HUES48 (cell line): ENCODE data around the gene C9orf50.

ENCODE experiments used
- H3K27ac ChIP-seq: one replicate; pipeline ENCODE4 v1.7.0; 2013; ENCODE audit warnings: low read depth, low read length, inconsistent platforms
- H3K27me3 ChIP-seq: 2 replicates; pipeline ENCODE4 v1.6.1; 2013; ENCODE audit warnings: mild to moderate bottlenecking, low read length; ENCODE audit not compliant: control insufficient read depth, insufficient read depth
- H3K36me3 ChIP-seq: 2 replicates; pipeline ENCODE4 v1.6.1; 2013; ENCODE audit warnings: low read length; ENCODE audit not compliant: control insufficient read depth, insufficient read depth
- H3K4me1 ChIP-seq: 2 replicates; pipeline ENCODE4 v1.6.1; 2013; ENCODE audit warnings: mild to moderate bottlenecking, low read length; ENCODE audit not compliant: control insufficient read depth, insufficient read depth
- H3K4me3 ChIP-seq: 2 replicates; pipeline ENCODE4 v1.5.1; 2013; ENCODE audit warnings: mild to moderate bottlenecking, low read depth, low read length
- H3K9ac ChIP-seq: 2 replicates; pipeline ENCODE4 v1.6.1; 2013; ENCODE audit warnings: mild to moderate bottlenecking, low read depth, low read length, moderate library complexity
- H3K9me3 ChIP-seq: 2 replicates; pipeline ENCODE4 v1.6.1; 2013; ENCODE audit warnings: low read length; ENCODE audit not compliant: control insufficient read depth, insufficient read depth

Gene C9orf50

GRCh38 chr9:129573977-129574376 lies 46.9 kb downstream of the C9orf50 start:
- H3K4me3 ChIP-seq: no peak overlapping the region
- H3K27ac ChIP-seq: no peak overlapping the region
- no peaks in the 10 kb centered on the region; the same call in 1 of the 2 replicates for H3K27me3 ChIP-seq
- no peaks in the 10 kb centered on the region for H3K36me3 ChIP-seq
- no peak overlapping the region for H3K9ac ChIP-seq
- H3K9me3 ChIP-seq: no peaks in the 10 kb centered on the region
- peaks cover 17% of the 10 kb centered on the region for H3K4me1 ChIP-seq

- Histone ChIP-seq H3K4me1 (peaks cover 17% of the 10 kb centered on the region), H3K9me3 (no peaks in the 10 kb centered on the region), H3K36me3 (no peaks in the 10 kb centered on the region), H3K9ac (no peak overlapping the region), H3K4me3 (no peak overlapping the region), H3K27me3 (no peaks in the 10 kb centered on the region; the same call in 1 of the 2 replicates), H3K27ac (no peak overlapping the region)
These were observed 48.4 kb downstream of the C9orf50 start for GRCh38 chr9:129572517-129572916.

GRCh38 chr9:129572052-129572425 lies 48.9 kb downstream of the C9orf50 start:
- H3K27me3 ChIP-seq: no peaks in the 10 kb centered on the region; the same call in 1 of the 2 replicates
- H3K4me1 ChIP-seq: peaks cover 17% of the 10 kb centered on the region
- H3K36me3 ChIP-seq: no peaks in the 10 kb centered on the region
- H3K27ac ChIP-seq: no peak overlapping the region
- H3K4me3 ChIP-seq: no peak overlapping the region
- H3K9ac ChIP-seq: no peak overlapping the region
- no peaks in the 10 kb centered on the region for H3K9me3 ChIP-seq

- Histone ChIP-seq H3K27me3 (no peaks in the 10 kb centered on the region; the same call in 1 of the 2 replicates), H3K9me3 (no peaks in the 10 kb centered on the region), H3K27ac (no peak overlapping the region), H3K9ac (no peak overlapping the region), H3K4me3 (no peak overlapping the region), H3K36me3 (no peaks in the 10 kb centered on the region), H3K4me1 (peaks cover 17% of the 10 kb centered on the region)
These were observed 49.4 kb downstream of the C9orf50 start for GRCh38 chr9:129571298-129572051.

GRCh38 chr9:129570450-129571297 lies 50.2 kb downstream of the C9orf50 start:
- no peak overlapping the region for H3K9ac ChIP-seq
- H3K9me3 ChIP-seq: no peaks in the 10 kb centered on the region
- no peak overlapping the region for H3K27ac ChIP-seq
- no peaks in the 10 kb centered on the region for H3K36me3 ChIP-seq
- H3K4me1 ChIP-seq: peaks cover 17% of the 10 kb centered on the region
- no peaks in the 10 kb centered on the region; the same call in 1 of the 2 replicates for H3K27me3 ChIP-seq
- no peak overlapping the region for H3K4me3 ChIP-seq

- Histone ChIP-seq H3K27ac (no peak overlapping the region), H3K4me3 (peak overlapping the region; percentile 30; the same call in 1 of the 2 replicates)
These were observed 51.1 kb downstream of the C9orf50 start for GRCh38 chr9:129569502-129570449.

GRCh38 chr9:129568560-129569501 lies 52.1 kb downstream of the C9orf50 start:
- H3K4me3 ChIP-seq: peak overlapping the region; percentile 61
- H3K36me3 ChIP-seq: no peaks in the 10 kb centered on the region
- H3K9me3 ChIP-seq: no peaks in the 10 kb centered on the region
- H3K27ac ChIP-seq: peak overlapping the region; percentile 47
- no peak overlapping the region for H3K9ac ChIP-seq
- H3K4me1 ChIP-seq: peaks cover 17% of the 10 kb centered on the region
- H3K27me3 ChIP-seq: no peaks in the 10 kb centered on the region; the same call in 1 of the 2 replicates

More at GRCh38 chr9:129569502-129570449, 51.1 kb downstream of the C9orf50 start:
- H3K9ac ChIP-seq: no peak overlapping the region
- H3K9me3 ChIP-seq: no peaks in the 10 kb centered on the region
- H3K36me3 ChIP-seq: no peaks in the 10 kb centered on the region
- H3K4me1 ChIP-seq: peaks cover 17% of the 10 kb centered on the region
- no peaks in the 10 kb centered on the region; the same call in 1 of the 2 replicates for H3K27me3 ChIP-seq

- no peak overlapping the region for H3K9ac ChIP-seq
- peak overlapping the region; percentile 47 for H3K27ac ChIP-seq
- H3K4me3 ChIP-seq: peak overlapping the region; percentile 61
- peaks cover 17% of the 10 kb centered on the region for H3K4me1 ChIP-seq
- no peaks in the 10 kb centered on the region for H3K9me3 ChIP-seq
- no peaks in the 10 kb centered on the region for H3K36me3 ChIP-seq
- H3K27me3 ChIP-seq: no peaks in the 10 kb centered on the region; the same call in 1 of the 2 replicates
These were observed 52.9 kb downstream of the C9orf50 start for GRCh38 chr9:129567842-129568559.

- H3K27ac ChIP-seq: no peak overlapping the region
- no peak overlapping the region for H3K9ac ChIP-seq
- no peak overlapping the region for H3K4me3 ChIP-seq
- no peaks in the 10 kb centered on the region; the same call in 1 of the 2 replicates for H3K27me3 ChIP-seq
- H3K9me3 ChIP-seq: no peaks in the 10 kb centered on the region
- H3K4me1 ChIP-seq: peaks cover 19% of the 10 kb centered on the region
- no peaks in the 10 kb centered on the region for H3K36me3 ChIP-seq
These were observed 53.6 kb downstream of the C9orf50 start for GRCh38 chr9:129567329-129567728.
